GM18505 (cell line): Measurements from ENCODE around the gene FAM53A.
"Not testable (repeated sequence)": the region's sequence is repeated elsewhere in the genome, so short reads cannot be mapped to it uniquely, and the experiment has no call there.

Experiments used
- ATAC-seq: cut with Tn5 transposase; IDR thresholded peaks from one replicate; pipeline ENCODE4 v1.9.1; 2021; ENCODE audit not compliant: unreplicated experiment
- POLR2A ChIP-seq: IDR thresholded peaks from 4 replicates; pipeline ENCODE4 v1.6.1; 2011; ENCODE audit warnings: borderline replicate concordance; ENCODE audit not compliant: insufficient read depth, insufficient read length; ENCODE audit errors: extremely low read depth

The FAM53A gene

DNA sequence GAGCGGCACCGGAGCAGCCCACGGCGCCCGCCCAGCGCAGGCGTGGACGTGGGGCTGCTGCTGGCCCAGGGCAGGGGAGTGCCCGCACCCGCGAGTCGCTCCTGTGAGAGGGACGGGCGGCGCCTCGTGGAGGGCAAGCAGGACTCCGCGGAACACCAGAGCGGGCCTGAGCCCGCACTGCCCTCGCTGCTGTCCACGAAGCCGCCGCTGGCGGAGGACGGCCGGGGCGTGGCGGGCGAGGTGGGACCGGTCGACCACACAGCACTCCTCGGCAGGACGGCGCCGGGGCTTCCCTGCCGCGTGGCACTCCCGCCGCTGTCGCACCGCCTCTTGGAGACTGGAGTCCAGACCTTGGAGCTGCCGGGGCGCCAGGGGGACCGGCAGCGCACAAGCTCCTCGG, 29.0 kb downstream of the FAM53A start:
- no peak for ATAC-seq

DNA sequence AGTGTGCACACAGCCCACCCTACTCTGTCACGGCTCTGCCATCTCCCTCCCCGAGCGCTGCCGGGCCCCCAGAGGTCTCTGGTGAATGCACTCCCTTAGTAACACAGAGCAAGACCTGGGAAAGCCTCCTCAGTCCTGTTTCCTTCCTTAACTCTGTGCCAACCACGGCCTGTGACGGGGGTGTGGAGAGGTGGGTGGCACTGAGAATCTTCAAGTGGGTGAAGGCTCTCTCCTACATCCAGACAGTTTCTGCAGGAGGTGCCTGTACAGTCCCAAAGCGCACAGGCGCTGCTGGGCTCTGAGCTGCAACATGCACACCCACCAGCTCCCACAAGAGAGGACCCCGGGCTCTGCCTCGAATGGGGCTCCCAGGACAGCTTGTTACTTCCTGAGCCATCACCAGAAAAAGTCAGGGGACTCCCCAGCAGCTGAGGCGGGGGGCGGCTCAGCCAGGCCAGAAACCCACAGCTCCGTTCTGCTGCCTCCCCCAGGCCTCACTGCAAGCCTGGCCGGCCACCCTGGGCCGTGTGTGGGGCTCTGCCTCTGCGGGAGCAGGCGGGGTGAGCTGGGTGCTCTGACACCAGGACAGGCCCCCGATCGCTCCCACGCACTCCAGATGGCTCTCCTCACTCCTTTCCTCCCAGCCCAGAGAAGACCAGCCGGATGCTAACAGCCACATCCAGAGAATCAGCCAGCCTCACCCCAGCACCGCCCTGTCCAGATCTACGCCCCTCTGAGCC, 29.7 kb downstream of the FAM53A start:
- TF ChIP-seq POLR2A: no peak
- no peak for ATAC-seq

More for the DNA sequence above, 29.0 kb downstream of the FAM53A start:
- no peak for TF ChIP-seq POLR2A

DNA sequence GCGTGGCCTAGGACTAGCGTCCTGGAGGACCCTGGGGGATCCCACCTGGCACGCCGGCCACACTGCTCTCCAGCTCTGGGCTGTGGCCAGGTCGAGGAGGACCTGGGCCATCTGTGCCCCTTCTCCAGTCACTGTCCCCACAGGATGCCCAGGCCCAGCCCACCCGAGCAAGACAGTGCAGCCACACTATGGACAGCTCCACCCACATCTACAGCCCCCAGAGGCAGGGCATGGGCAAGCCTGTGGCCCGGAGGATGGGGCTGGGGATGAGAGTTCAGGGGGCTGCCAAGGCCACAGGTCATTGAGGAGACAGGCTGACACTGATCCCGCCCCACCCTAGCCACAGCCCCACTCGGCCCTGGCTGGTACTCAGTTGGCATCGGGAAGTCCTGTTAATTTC, 30.3 kb downstream of the FAM53A start:
- ATAC-seq: no peak
- no peak for TF ChIP-seq POLR2A

DNA sequence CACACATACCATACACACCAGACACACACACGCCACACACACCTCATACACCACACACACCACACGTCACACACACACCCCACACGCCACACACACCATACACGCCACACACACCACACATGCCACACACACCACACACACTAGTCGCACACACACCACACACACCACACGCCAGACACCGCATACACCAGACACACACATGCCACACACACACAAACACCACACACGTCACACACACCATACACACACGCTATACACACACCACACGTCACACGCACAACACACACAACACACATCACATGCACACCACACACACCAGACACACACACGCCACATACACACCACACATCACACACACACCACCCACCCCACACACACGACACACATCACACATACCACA, 32.0 kb downstream of the FAM53A start:
- TF ChIP-seq POLR2A: no peak
- no peak for ATAC-seq

DNA sequence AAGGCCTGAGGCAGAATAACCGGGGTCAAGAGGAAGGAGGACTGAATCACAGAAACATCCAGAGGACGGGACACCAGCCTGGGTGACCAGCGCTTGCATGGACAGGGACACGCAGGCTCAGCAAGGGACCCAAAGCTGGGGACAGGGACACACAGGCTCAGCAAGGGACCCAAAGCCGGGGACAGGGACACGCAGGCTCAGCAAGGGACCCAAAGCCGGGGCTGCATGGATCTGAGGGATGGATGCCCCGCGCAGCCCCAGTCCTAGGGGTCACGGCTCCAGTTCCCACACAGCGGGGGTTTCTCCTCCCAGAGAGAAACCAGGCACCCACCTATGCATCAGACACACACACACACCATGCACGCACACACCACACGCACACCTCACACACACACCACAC, 32.5 kb downstream of the FAM53A start:
- no peak for TF ChIP-seq POLR2A
- no peak for ATAC-seq

DNA sequence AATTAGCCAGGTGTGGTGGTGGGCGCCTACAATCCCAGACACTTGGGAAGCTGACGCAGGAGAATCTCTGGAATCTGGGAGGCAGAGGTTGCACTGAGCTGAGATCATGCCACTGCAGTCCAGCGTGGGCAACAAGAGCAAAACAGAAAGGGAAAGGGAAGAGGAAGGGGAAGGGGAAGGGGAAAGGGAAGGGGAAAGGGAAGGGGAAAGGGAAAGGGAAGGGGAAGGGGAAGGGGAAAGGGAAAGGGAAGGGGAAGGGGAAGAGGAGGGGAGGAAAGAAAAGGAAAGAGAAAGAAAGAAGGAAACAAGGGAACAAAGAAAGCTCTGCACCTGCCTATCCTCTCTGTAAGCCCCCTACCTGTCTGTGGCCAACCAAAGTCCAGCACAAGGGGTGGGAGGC, 35.2 kb downstream of the FAM53A start:
- TF ChIP-seq POLR2A: no peak
- no peak for ATAC-seq

DNA sequence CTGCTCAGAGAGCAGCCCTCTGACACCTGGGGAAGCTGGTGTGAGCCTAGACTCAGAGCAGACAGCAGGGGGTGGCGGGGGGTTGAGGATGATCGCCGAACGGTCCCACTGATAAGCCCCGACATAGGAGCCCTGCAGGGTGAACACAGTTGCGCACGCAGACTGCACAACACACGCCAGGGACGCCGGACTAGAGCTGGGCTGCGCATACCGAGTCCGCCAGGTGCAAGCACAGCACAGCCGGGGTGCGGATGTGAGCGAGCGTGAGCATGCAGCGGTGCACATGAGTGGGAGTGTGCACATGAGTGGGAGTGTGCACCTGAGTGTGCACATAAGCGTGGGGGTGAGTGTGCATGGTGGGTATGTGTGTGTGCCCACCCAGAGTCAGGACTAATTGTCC, 36.7 kb downstream of the FAM53A start:
- no peak for ATAC-seq
- no peak for TF ChIP-seq POLR2A

DNA sequence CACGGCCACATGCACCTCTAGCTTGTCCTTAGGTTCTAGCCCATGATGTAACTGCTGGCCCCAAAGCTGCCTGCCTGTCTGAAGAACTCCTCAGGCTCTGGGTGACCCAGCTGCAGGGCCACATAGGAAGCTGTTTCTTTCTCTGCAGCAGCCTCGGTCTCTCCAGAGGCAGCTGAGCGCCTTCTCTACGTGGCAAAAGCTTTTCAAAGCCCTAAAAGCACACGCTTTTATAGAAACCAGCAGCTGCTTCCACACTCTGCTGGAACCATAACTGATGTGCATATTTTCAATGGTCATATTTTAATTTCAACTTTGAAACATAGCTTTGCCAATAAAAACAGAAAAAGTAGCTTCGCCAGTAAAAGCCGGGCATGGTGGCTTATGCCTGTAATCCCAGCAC, 37.4 kb downstream of the FAM53A start:
- no peak for TF ChIP-seq POLR2A
- no peak for ATAC-seq

DNA sequence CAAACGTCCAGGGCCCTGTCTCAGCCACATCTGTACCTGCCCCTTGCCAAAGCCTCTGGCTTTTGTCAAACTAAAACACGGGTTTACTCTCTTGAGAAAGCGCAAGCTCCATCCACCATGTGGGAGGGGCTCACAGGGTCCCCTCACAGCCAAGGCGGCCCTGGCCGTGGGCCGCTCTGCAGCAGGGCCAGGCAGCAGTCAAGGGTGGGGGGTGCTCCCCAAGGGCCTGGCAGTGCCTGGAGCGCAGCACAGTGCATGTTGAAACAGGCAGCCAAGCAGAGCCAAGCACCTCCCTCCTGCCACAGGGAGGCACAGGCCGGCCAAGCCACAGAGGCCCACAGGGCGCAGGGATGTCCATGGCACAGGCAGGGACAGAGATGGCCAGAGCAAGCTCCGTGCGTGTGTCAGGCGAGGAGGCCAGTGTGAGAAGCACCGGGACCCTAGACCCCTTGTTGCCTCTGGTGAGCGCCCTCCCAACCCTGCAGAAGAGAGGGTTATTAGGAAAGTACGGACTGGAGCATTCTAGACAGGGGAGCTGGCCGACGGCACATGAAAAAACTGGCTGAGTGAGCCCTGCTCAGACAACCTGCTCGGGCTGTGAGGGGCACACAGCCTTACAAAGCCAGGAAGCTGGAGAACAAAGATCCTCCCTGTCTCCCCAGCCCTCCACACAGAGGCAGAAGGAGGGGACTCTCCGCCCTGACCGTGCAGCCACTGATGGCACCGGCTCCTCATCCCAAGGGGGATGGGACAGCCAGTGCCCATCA, 39.0 kb downstream of the FAM53A start:
- ATAC-seq: no peak
- no peak for TF ChIP-seq POLR2A

DNA sequence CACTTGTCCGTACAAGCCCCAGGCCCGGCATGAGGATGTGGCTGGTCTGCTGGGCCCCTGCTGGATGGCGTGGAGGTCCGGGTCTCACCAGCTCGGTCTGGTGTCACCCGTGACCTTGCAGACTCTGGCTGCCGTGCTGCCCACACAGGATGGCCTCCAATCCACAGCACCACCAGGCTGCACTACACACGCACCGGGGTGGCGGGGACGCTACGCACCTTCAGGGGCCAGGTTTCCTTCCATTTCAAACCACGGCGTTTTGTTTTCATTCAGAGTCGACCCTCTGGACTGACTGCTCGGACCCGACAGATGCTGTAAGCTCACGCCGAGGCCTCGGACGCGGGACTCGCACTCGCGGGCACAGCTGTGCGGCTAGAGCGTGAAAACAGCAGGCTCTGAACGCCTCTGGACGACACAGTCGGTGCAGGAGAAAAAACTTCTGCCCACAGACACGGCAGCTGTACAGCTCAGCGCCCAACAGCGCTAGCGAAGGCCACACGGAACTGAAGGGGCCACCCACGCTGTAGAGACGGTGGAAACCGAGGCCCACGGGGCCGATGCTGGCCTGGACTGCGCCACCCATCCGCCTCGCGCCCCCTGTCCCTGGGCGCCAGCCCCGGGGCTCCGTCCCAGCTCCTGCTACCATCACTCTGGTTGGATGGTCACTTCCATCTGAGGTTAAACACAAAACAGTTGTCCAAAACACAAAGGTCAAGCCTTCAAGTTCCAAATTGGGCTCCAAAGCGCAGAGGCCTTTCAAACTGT, 40.0 kb downstream of the FAM53A start:
- no peak for TF ChIP-seq POLR2A
- no peak for ATAC-seq

DNA sequence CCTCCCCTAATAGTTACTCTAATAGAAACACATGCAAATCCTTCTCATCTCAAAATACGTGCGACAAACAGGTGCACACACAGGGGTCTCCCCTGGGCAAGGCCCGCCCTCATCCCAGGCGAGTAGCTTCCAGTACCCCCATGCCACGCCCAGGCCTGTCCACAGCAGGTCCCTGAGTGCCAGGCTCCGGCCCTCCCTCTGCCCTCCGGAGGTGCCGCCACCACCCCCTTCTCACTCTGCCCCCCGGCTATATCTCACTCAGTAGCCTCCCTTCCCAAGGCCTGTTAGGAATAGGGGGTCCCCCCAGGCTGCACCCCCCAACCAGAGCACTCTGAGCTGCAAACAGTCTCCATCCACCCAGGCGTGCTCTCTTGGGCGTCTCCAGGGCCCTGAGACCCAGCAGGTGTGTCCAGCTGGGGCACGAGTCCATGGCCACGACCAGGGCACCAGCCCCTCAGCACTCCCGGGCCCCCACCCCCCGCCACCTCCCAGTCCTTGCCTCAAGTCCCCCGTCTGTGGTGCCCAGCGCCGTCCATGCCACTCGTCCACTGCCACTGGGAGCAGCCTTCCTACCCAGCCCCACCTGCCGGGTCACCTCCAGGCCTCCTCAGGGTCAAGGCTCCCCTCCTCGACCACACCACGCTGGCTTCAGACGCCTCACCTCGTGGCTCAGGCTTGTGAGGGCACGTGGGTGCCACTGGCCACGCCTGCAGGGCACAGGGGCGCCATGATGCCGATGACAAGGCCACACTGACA, 41.7 kb downstream of the FAM53A start:
- no peak for ATAC-seq
- TF ChIP-seq POLR2A: no peak

DNA sequence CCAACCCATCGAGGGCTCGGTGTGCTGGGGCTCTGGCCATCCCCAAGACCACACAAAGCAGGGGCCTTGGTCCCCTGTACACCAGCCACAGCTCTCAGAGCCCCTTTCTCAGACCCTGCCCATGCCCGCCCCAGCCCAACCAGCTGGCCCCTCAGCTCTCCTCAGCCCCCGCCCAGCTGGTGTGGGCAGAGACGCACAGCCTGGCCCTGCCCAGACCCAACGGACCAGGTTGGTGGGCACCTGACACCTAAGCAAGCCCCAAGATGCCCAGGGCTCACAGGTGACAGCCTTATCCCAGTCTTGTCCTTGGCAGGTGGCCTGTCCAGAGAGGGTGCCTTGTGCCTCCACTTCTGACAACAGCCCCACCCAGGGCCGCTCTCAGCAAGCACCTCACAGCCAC, 42.4 kb downstream of the FAM53A start:
- TF ChIP-seq POLR2A: no peak
- ATAC-seq: no peak

DNA sequence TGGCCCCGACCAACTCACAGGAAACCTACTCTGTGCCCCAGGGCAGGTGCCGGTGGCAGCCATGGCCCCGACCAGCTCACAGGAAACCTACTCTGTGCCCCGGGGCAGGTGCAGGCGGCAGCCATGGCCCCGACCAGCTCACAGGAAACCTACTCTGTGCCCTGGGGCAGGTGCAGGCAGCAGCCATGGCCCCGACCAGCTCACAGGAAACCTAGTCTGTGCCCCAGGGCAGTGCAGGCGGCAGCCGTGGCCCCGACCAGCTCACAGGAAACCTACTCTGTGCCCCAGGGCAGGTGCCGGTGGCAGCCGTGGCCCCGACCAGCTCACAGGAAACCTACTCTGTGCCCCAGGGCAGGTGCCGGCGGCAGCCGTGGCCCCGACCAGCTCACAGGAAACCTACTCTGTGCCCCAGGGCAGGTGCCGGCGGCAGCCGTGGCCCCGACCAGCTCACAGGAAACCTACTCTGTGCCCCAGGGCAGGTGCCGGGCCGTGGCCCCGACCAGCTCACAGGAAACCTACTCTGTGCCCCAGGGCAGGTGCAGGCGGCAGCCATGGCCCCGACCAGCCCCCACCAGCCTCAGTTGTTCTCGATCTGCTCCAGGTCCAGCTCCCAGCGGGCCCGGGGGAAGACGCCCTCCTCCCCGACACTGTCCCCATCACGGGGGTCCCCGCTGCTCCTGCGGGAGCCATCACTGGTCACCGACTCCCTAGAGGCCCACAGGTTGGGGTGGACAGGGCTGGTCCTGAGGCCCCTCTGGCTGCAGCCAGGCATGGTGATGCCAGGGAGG, 43.2 kb downstream of the FAM53A start:
- ATAC-seq: not testable (repeated sequence)

DNA sequence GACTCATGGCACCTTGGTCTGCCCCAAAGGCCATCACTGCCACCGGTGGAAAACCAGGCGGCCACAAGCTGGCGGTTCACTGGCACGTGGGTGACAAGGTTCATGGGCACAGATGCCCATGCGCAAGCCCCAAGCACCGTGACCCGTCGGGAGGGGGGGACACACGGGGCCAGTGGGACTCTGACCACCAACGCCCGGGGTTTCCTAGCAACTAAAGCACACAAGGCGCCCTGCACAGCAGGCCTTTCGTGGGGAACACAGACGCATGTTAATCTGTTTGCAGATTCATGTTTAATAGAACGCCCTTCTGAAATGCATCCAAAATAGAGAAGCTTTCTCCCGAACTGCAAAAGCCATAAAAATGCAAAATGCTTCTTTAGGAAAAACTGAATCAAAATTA, 43.9 kb downstream of the FAM53A start:
- ATAC-seq: no peak
- TF ChIP-seq POLR2A: no peak
